ENCODE data around the gene SPTBN1. TPM values are rescaled to one million over a fixed set of nuclear protein-coding genes. Genes with fewer than 3 reads are reported as not detected.

Gene SPTBN1
- total and polyA plus RNA-seq, 2 experiments from 2014 or later, result 122 to 341 TPM

- H3K79me2 ChIP-seq, result no peaks in the 10 kb centered on the region
- H3K27ac ChIP-seq, result no peak overlapping the region
- H4K20me1 ChIP-seq (ENCODE audit: insufficient read depth, poor library complexity, severe bottlenecking), result no peaks in the 10 kb centered on the region
- H3K9me3 ChIP-seq (ENCODE audit: low read depth), result no peaks in the 10 kb centered on the region
- WGBS (ENCODE audit: low lambda C conversion rate, missing lambda C conversion rate), result 80% methylated on average over 2 of the region's 2 CpGs
- no peak overlapping the region for H3K4me2 ChIP-seq
- H2AFZ ChIP-seq, result no peak overlapping the region
- peaks cover 4% of the 10 kb centered on the region for H3K4me1 ChIP-seq (ENCODE audit: insufficient read depth)
- H3K27me3 ChIP-seq, result peaks cover 11% of the 10 kb centered on the region
- H3K36me3 ChIP-seq (replicated peaks; ENCODE audit: insufficient read depth, low read depth), result no peaks in the 10 kb centered on the region
- no peak for DNase-seq (ENCODE audit: low spot score)
- no peak overlapping the region for H3K4me3 ChIP-seq
- TF ChIP-seq EZH2 (IDR thresholded peaks at IDR 0.05; ENCODE audit: borderline replicate concordance) (no peak), CTCF (IDR thresholded peaks at IDR 0.05; ENCODE audit: poor library complexity) (no peak), EZH2phosphoT487 (IDR thresholded peaks at IDR 0.05; ENCODE audit: low read depth, severe bottlenecking, unreplicated experiment) (no peak)
- no peaks in the 10 kb centered on the region for H3K9me2 ChIP-seq (replicated peaks; ENCODE audit: insufficient read depth)
These were observed 264.4 kb downstream of the SPTBN1 start for GRCh38 chr2:54720563-54720962.

Other genes with a start within 250 kb of the SPTBN1 start
- not detected in 2 replicates for gene TSPYL6, start 200.1 kb upstream of the SPTBN1 start, total RNA-seq
- not detected in 2 replicates for gene TSPYL6, start 200.1 kb upstream of the SPTBN1 start, polyA plus RNA-seq